ENCODE data around the gene EIF5A. TPM values are rescaled to one million over a fixed set of nuclear protein-coding genes. Genes with fewer than 3 reads are reported as not detected.
A peak's percentile ranks its signal among the peaks of the same experiment; 100 is the strongest.

The EIF5A gene
- total and polyA plus RNA-seq, 12 donors = 197 to 716 (median 267) TPM

GRCh38 chr17:7262192-7262934 lies 45.1 kb upstream of the EIF5A start, which contains the start of gene CLDN7:
CLDN7 (minus strand) TSS chr17:7262478; CDS start chr17:7262043, 435 bp downstream.
- Histone ChIP-seq H3K4me3 (peak within 1 kb of the TSS; percentile 35 to 61 (median 52)), H3K27me3 (peaks cover 14 to 64% (median 51%) of the 10 kb centered on the region in 7 donors), H3K4me1 (peaks cover 7 to 41% (median 29%) of the 10 kb centered on the region in 9 donors), H3K9me3 (no peaks in the 10 kb centered on the region), H3K36me3 (peaks cover 0 to 25% (median 15%) of the 10 kb centered on the region in 9 donors), H3K27ac (peak within 1 kb of the TSS in 3 of 10 donors; percentile 19 to 65 (median 22))
- ATAC-seq = peak in 1 of 8 donors; percentile 3
- TF ChIP-seq, protein P1, sequence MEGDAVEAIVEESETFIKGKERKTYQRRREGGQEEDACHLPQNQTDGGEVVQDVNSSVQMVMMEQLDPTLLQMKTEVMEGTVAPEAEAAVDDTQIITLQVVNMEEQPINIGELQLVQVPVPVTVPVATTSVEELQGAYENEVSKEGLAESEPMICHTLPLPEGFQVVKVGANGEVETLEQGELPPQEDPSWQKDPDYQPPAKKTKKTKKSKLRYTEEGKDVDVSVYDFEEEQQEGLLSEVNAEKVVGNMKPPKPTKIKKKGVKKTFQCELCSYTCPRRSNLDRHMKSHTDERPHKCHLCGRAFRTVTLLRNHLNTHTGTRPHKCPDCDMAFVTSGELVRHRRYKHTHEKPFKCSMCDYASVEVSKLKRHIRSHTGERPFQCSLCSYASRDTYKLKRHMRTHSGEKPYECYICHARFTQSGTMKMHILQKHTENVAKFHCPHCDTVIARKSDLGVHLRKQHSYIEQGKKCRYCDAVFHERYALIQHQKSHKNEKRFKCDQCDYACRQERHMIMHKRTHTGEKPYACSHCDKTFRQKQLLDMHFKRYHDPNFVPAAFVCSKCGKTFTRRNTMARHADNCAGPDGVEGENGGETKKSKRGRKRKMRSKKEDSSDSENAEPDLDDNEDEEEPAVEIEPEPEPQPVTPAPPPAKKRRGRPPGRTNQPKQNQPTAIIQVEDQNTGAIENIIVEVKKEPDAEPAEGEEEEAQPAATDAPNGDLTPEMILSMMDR (IDR thresholded peaks at IDR 0.05) = no peak
- intact Hi-C loops (cut with DNase I) = loop anchor here in 1 of 10 donors (5.0 kb wide), 1 partner anchor 45 kb away; the partner anchor contains the start of gene EIF5A
- WGBS, 2 donors = 6% methylated on average over 59 to 64 of the region's 64 CpGs
- no peak for DNase-seq

GRCh38 chr17:7262935-7263800 lies 44.3 kb upstream of the EIF5A start:
- peak overlapping the region in 8 of 10 donors; percentile 20 to 61 (median 28) for H3K4me3 ChIP-seq
- intact Hi-C loops (cut with DNase I) = loop anchor here in 1 of 10 donors (5.0 kb wide), 1 partner anchor 44 kb away; the partner anchor contains the start of gene EIF5A
- H3K36me3 ChIP-seq = peaks cover 0 to 17% (median 8%) of the 10 kb centered on the region in 9 donors
- DNase-seq (no peak), ATAC-seq (peak in 1 of 8 donors; percentile 7)
- no peaks in the 10 kb centered on the region for H3K9me3 ChIP-seq
- peaks cover 7 to 41% (median 29%) of the 10 kb centered on the region in 9 donors for H3K4me1 ChIP-seq
- 11 to 12% methylated on average over 26 of the region's 26 CpGs for WGBS, 2 donors
- TF ChIP-seq, protein P1 (IDR thresholded peaks at IDR 0.05) = no peak
- no peak overlapping the region for H3K27ac ChIP-seq
- peaks cover 14 to 64% (median 56%) of the 10 kb centered on the region in 7 donors for H3K27me3 ChIP-seq

- 54 to 62% methylated on average over 4 of the region's 4 CpGs for WGBS, 2 donors
- peak overlapping the region in 1 of 10 donors; percentile 51 for H3K4me3 ChIP-seq
- intact Hi-C loops (cut with DNase I) = loop anchor here in 1 of 10 donors (5.0 kb wide), 1 partner anchor 44 kb away; the partner anchor contains the start of gene EIF5A
- H3K4me1 ChIP-seq = peaks cover 7 to 39% (median 29%) of the 10 kb centered on the region in 9 donors
- H3K27ac ChIP-seq = no peak overlapping the region
- ATAC-seq (no peak), DNase-seq (no peak)
- TF ChIP-seq, protein P1 (IDR thresholded peaks at IDR 0.05) = no peak
- no peaks in the 10 kb centered on the region for H3K9me3 ChIP-seq
- H3K36me3 ChIP-seq = peaks cover 0 to 11% (median 3%) of the 10 kb centered on the region in 9 donors
- H3K27me3 ChIP-seq = peaks cover 14 to 64% (median 56%) of the 10 kb centered on the region in 7 donors
Measured at GRCh38 chr17:7263801-7264078, 43.7 kb upstream of the EIF5A start.

- Histone ChIP-seq H3K27ac (no peak overlapping the region), H3K4me1 (peaks cover 2 to 20% (median 17%) of the 10 kb centered on the region in 9 donors), H3K9me3 (no peaks in the 10 kb centered on the region), H3K4me3 (no peak overlapping the region), H3K36me3 (no peaks in the 10 kb centered on the region), H3K27me3 (peaks cover 11 to 61% (median 45%) of the 10 kb centered on the region in 7 donors)
- WGBS, 2 donors = 57 to 68% methylated on average over 1 of the region's 1 CpG
- TF ChIP-seq, protein P1 (IDR thresholded peaks at IDR 0.05) = no peak
- ATAC-seq (no peak), DNase-seq (no peak)
- intact Hi-C loops (cut with DNase I) = no loop called here
Measured at GRCh38 chr17:7266784-7267183, 40.6 kb upstream of the EIF5A start.

Data from heart right ventricle (tissue), 16 donors.